Nephron progenitor cell (in vitro differentiated cells): ENCODE measurements around the gene RAB34.
"Not testable (repeated sequence)": the region's sequence is repeated elsewhere in the genome, so short reads cannot be mapped to it uniquely, and the experiment has no call there.

Source experiments
- DNase-seq: peaks from one replicate; pipeline ENCODE4 v3.0.0; 2021
- H3K27ac Mint-ChIP-seq: 2 replicates; pipeline ENCODE4 v1.8.0; 2021; ENCODE audit warnings: mild to moderate bottlenecking, moderate library complexity, mixed read lengths
- H3K27me3 Mint-ChIP-seq: 2 replicates; pipeline ENCODE4 v1.8.0; 2021; ENCODE audit warnings: mild to moderate bottlenecking, low read depth, mixed read lengths; ENCODE audit not compliant: poor library complexity
- H3K36me3 Mint-ChIP-seq: 2 replicates; pipeline ENCODE4 v1.8.0; 2021; ENCODE audit warnings: low read depth, mixed read lengths
- H3K4me1 Mint-ChIP-seq: 2 replicates; pipeline ENCODE4 v1.8.0; 2021; ENCODE audit warnings: mixed read lengths
- H3K4me3 Mint-ChIP-seq: 2 replicates; pipeline ENCODE4 v1.8.0; 2021; ENCODE audit warnings: mild to moderate bottlenecking, moderate library complexity, mixed read lengths
- H3K9me3 Mint-ChIP-seq: 2 replicates; pipeline ENCODE4 v1.8.0; 2021; ENCODE audit warnings: mild to moderate bottlenecking, moderate library complexity, mixed read lengths
- CTCF ChIP-seq: fragments of 200-600 bp; sonication (generic); IDR thresholded peaks from 2 replicates; pipeline ENCODE4 v1.5.0; 2021; ENCODE audit warnings: antibody characterized with exemption

The RAB34 gene

GRCh38 chr17:28741358-28742349 lies 24.0 kb upstream of the RAB34 start:
- H3K4me3 Mint-ChIP-seq, result no peak overlapping the region
- peaks cover 10% of the 10 kb centered on the region for H3K36me3 Mint-ChIP-seq
- no peak for DNase-seq
- peaks cover 41% of the 10 kb centered on the region for H3K4me1 Mint-ChIP-seq
- TF ChIP-seq CTCF, result no peak
- no peaks in the 10 kb centered on the region for H3K27me3 Mint-ChIP-seq
- H3K27ac Mint-ChIP-seq, result no peak overlapping the region
- no peaks in the 10 kb centered on the region for H3K9me3 Mint-ChIP-seq

GRCh38 chr17:28740406-28741357 lies 23.0 kb upstream of the RAB34 start:
- peaks cover 32% of the 10 kb centered on the region for H3K4me1 Mint-ChIP-seq
- no peaks in the 10 kb centered on the region for H3K9me3 Mint-ChIP-seq
- peaks cover 10% of the 10 kb centered on the region for H3K36me3 Mint-ChIP-seq
- no peak for DNase-seq
- TF ChIP-seq CTCF, result no peak
- H3K4me3 Mint-ChIP-seq, result no peak overlapping the region
- no peaks in the 10 kb centered on the region for H3K27me3 Mint-ChIP-seq
- no peak overlapping the region for H3K27ac Mint-ChIP-seq

GRCh38 chr17:28738680-28739384 lies 21.2 kb upstream of the RAB34 start:
- no peak for TF ChIP-seq CTCF
- no peak for DNase-seq
- Mint-ChIP-seq H3K36me3 (peaks cover 10% of the 10 kb centered on the region), H3K27ac (peak overlapping the region; percentile 68), H3K9me3 (no peaks in the 10 kb centered on the region), H3K4me3 (no peak overlapping the region), H3K4me1 (peaks cover 30% of the 10 kb centered on the region), H3K27me3 (no peaks in the 10 kb centered on the region)

GRCh38 chr17:28737770-28738679 lies 20.4 kb upstream of the RAB34 start:
- Mint-ChIP-seq H3K9me3 (no peaks in the 10 kb centered on the region), H3K27ac (peak overlapping the region; percentile 68), H3K27me3 (no peaks in the 10 kb centered on the region), H3K36me3 (peaks cover 10% of the 10 kb centered on the region), H3K4me3 (no peak overlapping the region), H3K4me1 (peaks cover 27% of the 10 kb centered on the region)
- TF ChIP-seq CTCF, result no peak
- DNase-seq, result no peak

GRCh38 chr17:28737316-28737715 lies 19.6 kb upstream of the RAB34 start:
- TF ChIP-seq CTCF, result no peak
- H3K27me3 Mint-ChIP-seq, result no peaks in the 10 kb centered on the region
- peaks cover 10% of the 10 kb centered on the region for H3K36me3 Mint-ChIP-seq
- no peak overlapping the region for H3K4me3 Mint-ChIP-seq
- H3K4me1 Mint-ChIP-seq, result peaks cover 25% of the 10 kb centered on the region
- H3K9me3 Mint-ChIP-seq, result no peaks in the 10 kb centered on the region
- DNase-seq, result no peak
- H3K27ac Mint-ChIP-seq, result no peak overlapping the region

- H3K4me1 Mint-ChIP-seq, result peaks cover 14% of the 10 kb centered on the region
These were observed 18.5 kb upstream of the RAB34 start for GRCh38 chr17:28735913-28736769.

More at GRCh38 chr17:28735913-28736769, 18.5 kb upstream of the RAB34 start:
- peaks cover 10% of the 10 kb centered on the region for H3K36me3 Mint-ChIP-seq
- H3K4me3 Mint-ChIP-seq, H3K27me3 Mint-ChIP-seq, H3K27ac Mint-ChIP-seq, DNase-seq, H3K9me3 Mint-ChIP-seq: not testable (repeated sequence)
